ENCODE measurements around the gene TCF4. TPM values are rescaled to one million over a fixed set of nuclear protein-coding genes. Genes with fewer than 3 reads are reported as not detected.

TCF4 gene
- polyA plus RNA-seq, 2 donors = 3.7 to 4.8 TPM

GRCh38 chr18:55501579-55501978 is 86.4 kb downstream of the TCF4 start:
- no peaks in the 10 kb centered on the region for H3K36me3 ChIP-seq (ENCODE audit: control insufficient read depth in 2 of 2, insufficient read depth in 2 of 2, low read length in 1 of 2)
- no peak overlapping the region for H3K4me3 ChIP-seq (ENCODE audit: low read depth in 1 of 2, low read length in 2 of 2)
- WGBS, 2 donors = 73 to 75% methylated on average over 3 of the region's 3 CpGs
- no peaks in the 10 kb centered on the region for H3K27me3 ChIP-seq (ENCODE audit: control insufficient read depth in 1 of 2, insufficient read depth in 2 of 2, low read length in 2 of 2)
- H3K4me1 ChIP-seq (ENCODE audit: control insufficient read depth in 2 of 2, insufficient read depth in 2 of 2, low read length in 1 of 2) = no peaks in the 10 kb centered on the region
- H3K9me3 ChIP-seq (ENCODE audit: control insufficient read depth in 2 of 2, insufficient read depth in 1 of 2, low read depth in 1 of 2, low read length in 1 of 2) = no peaks in the 10 kb centered on the region
- H3K27ac ChIP-seq (ENCODE audit: low read depth in 2 of 2, low read length in 1 of 2) = no peak overlapping the region

GRCh38 chr18:55500316-55501086 is 87.5 kb downstream of the TCF4 start:
- Histone ChIP-seq H3K36me3 (ENCODE audit: control insufficient read depth in 2 of 2, insufficient read depth in 2 of 2, low read length in 1 of 2) (no peaks in the 10 kb centered on the region), H3K27me3 (ENCODE audit: control insufficient read depth in 1 of 2, insufficient read depth in 2 of 2, low read length in 2 of 2) (no peaks in the 10 kb centered on the region), H3K27ac (ENCODE audit: low read depth in 2 of 2, low read length in 1 of 2) (no peak overlapping the region), H3K9me3 (ENCODE audit: control insufficient read depth in 2 of 2, insufficient read depth in 1 of 2, low read depth in 1 of 2, low read length in 1 of 2) (no peaks in the 10 kb centered on the region), H3K4me3 (ENCODE audit: low read depth in 1 of 2, low read length in 2 of 2) (no peak overlapping the region), H3K4me1 (ENCODE audit: control insufficient read depth in 2 of 2, insufficient read depth in 2 of 2, low read length in 1 of 2) (no peaks in the 10 kb centered on the region)
- 44 to 51% methylated on average over 4 of the region's 4 CpGs for WGBS, 2 donors

- no peaks in the 10 kb centered on the region for H3K9me3 ChIP-seq (ENCODE audit: control insufficient read depth in 2 of 2, insufficient read depth in 1 of 2, low read depth in 1 of 2, low read length in 1 of 2)
- H3K4me1 ChIP-seq (ENCODE audit: control insufficient read depth in 2 of 2, insufficient read depth in 2 of 2, low read length in 1 of 2) = no peaks in the 10 kb centered on the region
- H3K4me3 ChIP-seq (ENCODE audit: low read depth in 1 of 2, low read length in 2 of 2) = no peak overlapping the region
- no peak overlapping the region for H3K27ac ChIP-seq (ENCODE audit: low read depth in 2 of 2, low read length in 1 of 2)
- H3K36me3 ChIP-seq (ENCODE audit: control insufficient read depth in 2 of 2, insufficient read depth in 2 of 2, low read length in 1 of 2) = no peaks in the 10 kb centered on the region
- WGBS, 2 donors = 89 to 97% methylated on average over 3 of the region's 3 CpGs
- no peaks in the 10 kb centered on the region for H3K27me3 ChIP-seq (ENCODE audit: control insufficient read depth in 1 of 2, insufficient read depth in 2 of 2, low read length in 2 of 2)
These were observed 88.5 kb downstream of the TCF4 start for GRCh38 chr18:55499526-55499925.

- Histone ChIP-seq H3K4me3 (ENCODE audit: low read depth in 1 of 2, low read length in 2 of 2) (no peak overlapping the region), H3K36me3 (ENCODE audit: control insufficient read depth in 2 of 2, insufficient read depth in 2 of 2, low read length in 1 of 2) (no peaks in the 10 kb centered on the region), H3K9me3 (ENCODE audit: control insufficient read depth in 2 of 2, insufficient read depth in 1 of 2, low read depth in 1 of 2, low read length in 1 of 2) (no peaks in the 10 kb centered on the region), H3K27me3 (ENCODE audit: control insufficient read depth in 1 of 2, insufficient read depth in 2 of 2, low read length in 2 of 2) (no peaks in the 10 kb centered on the region), H3K4me1 (ENCODE audit: control insufficient read depth in 2 of 2, insufficient read depth in 2 of 2, low read length in 1 of 2) (no peaks in the 10 kb centered on the region), H3K27ac (ENCODE audit: low read depth in 2 of 2, low read length in 1 of 2) (no peak overlapping the region)
- 70 to 74% methylated on average over 5 of the region's 5 CpGs for WGBS, 2 donors
These were observed 90.1 kb downstream of the TCF4 start for GRCh38 chr18:55497825-55498403.

- Histone ChIP-seq H3K4me1 (ENCODE audit: control insufficient read depth in 2 of 2, insufficient read depth in 2 of 2, low read length in 1 of 2) (no peaks in the 10 kb centered on the region), H3K4me3 (ENCODE audit: low read depth in 1 of 2, low read length in 2 of 2) (no peak overlapping the region), H3K36me3 (ENCODE audit: control insufficient read depth in 2 of 2, insufficient read depth in 2 of 2, low read length in 1 of 2) (no peaks in the 10 kb centered on the region), H3K9me3 (ENCODE audit: control insufficient read depth in 2 of 2, insufficient read depth in 1 of 2, low read depth in 1 of 2, low read length in 1 of 2) (no peaks in the 10 kb centered on the region), H3K27ac (ENCODE audit: low read depth in 2 of 2, low read length in 1 of 2) (no peak overlapping the region), H3K27me3 (ENCODE audit: control insufficient read depth in 1 of 2, insufficient read depth in 2 of 2, low read length in 2 of 2) (no peaks in the 10 kb centered on the region)
- 75 to 78% methylated on average over 1 of the region's 1 CpG for WGBS, 2 donors
These were observed 93.1 kb downstream of the TCF4 start for GRCh38 chr18:55494899-55495298.

- Histone ChIP-seq H3K27ac (ENCODE audit: low read depth in 2 of 2, low read length in 1 of 2) (no peak overlapping the region), H3K4me1 (ENCODE audit: control insufficient read depth in 2 of 2, insufficient read depth in 2 of 2, low read length in 1 of 2) (no peaks in the 10 kb centered on the region), H3K36me3 (ENCODE audit: control insufficient read depth in 2 of 2, insufficient read depth in 2 of 2, low read length in 1 of 2) (no peaks in the 10 kb centered on the region), H3K27me3 (ENCODE audit: control insufficient read depth in 1 of 2, insufficient read depth in 2 of 2, low read length in 2 of 2) (no peaks in the 10 kb centered on the region), H3K9me3 (ENCODE audit: control insufficient read depth in 2 of 2, insufficient read depth in 1 of 2, low read depth in 1 of 2, low read length in 1 of 2) (no peaks in the 10 kb centered on the region), H3K4me3 (ENCODE audit: low read depth in 1 of 2, low read length in 2 of 2) (no peak overlapping the region)
- WGBS, 2 donors = 82 to 91% methylated on average over 1 of the region's 1 CpG
These were observed 93.6 kb downstream of the TCF4 start for GRCh38 chr18:55494441-55494840.

GRCh38 chr18:55491616-55492015 is 96.4 kb downstream of the TCF4 start:
- no peaks in the 10 kb centered on the region for H3K4me1 ChIP-seq (ENCODE audit: control insufficient read depth in 2 of 2, insufficient read depth in 2 of 2, low read length in 1 of 2)
- no peak overlapping the region for H3K4me3 ChIP-seq (ENCODE audit: low read depth in 1 of 2, low read length in 2 of 2)
- no peaks in the 10 kb centered on the region for H3K9me3 ChIP-seq (ENCODE audit: control insufficient read depth in 2 of 2, insufficient read depth in 1 of 2, low read depth in 1 of 2, low read length in 1 of 2)
- no peaks in the 10 kb centered on the region for H3K27me3 ChIP-seq (ENCODE audit: control insufficient read depth in 1 of 2, insufficient read depth in 2 of 2, low read length in 2 of 2)
- no peak overlapping the region for H3K27ac ChIP-seq (ENCODE audit: low read depth in 2 of 2, low read length in 1 of 2)
- H3K36me3 ChIP-seq (ENCODE audit: control insufficient read depth in 2 of 2, insufficient read depth in 2 of 2, low read length in 1 of 2) = no peaks in the 10 kb centered on the region
- 77% methylated on average over 4 of the region's 4 CpGs for WGBS, 2 donors

GRCh38 chr18:55489034-55489986 is 98.7 kb downstream of the TCF4 start:
- Histone ChIP-seq H3K4me3 (ENCODE audit: low read depth in 1 of 2, low read length in 2 of 2) (no peak overlapping the region), H3K4me1 (ENCODE audit: control insufficient read depth in 2 of 2, insufficient read depth in 2 of 2, low read length in 1 of 2) (no peaks in the 10 kb centered on the region), H3K27me3 (ENCODE audit: control insufficient read depth in 1 of 2, insufficient read depth in 2 of 2, low read length in 2 of 2) (no peaks in the 10 kb centered on the region), H3K9me3 (ENCODE audit: control insufficient read depth in 2 of 2, insufficient read depth in 1 of 2, low read depth in 1 of 2, low read length in 1 of 2) (no peaks in the 10 kb centered on the region), H3K36me3 (ENCODE audit: control insufficient read depth in 2 of 2, insufficient read depth in 2 of 2, low read length in 1 of 2) (no peaks in the 10 kb centered on the region), H3K27ac (ENCODE audit: low read depth in 2 of 2, low read length in 1 of 2) (no peak overlapping the region)
- WGBS, 2 donors = 50 to 65% methylated on average over 10 of the region's 10 CpGs

GRCh38 chr18:55488473-55488872 is 99.5 kb downstream of the TCF4 start:
- no peaks in the 10 kb centered on the region for H3K36me3 ChIP-seq (ENCODE audit: control insufficient read depth in 2 of 2, insufficient read depth in 2 of 2, low read length in 1 of 2)
- 27 to 33% methylated on average over 2 of the region's 2 CpGs for WGBS, 2 donors
- H3K9me3 ChIP-seq (ENCODE audit: control insufficient read depth in 2 of 2, insufficient read depth in 1 of 2, low read depth in 1 of 2, low read length in 1 of 2) = no peaks in the 10 kb centered on the region
- H3K4me3 ChIP-seq (ENCODE audit: low read depth in 1 of 2, low read length in 2 of 2) = no peak overlapping the region
- no peaks in the 10 kb centered on the region for H3K27me3 ChIP-seq (ENCODE audit: control insufficient read depth in 1 of 2, insufficient read depth in 2 of 2, low read length in 2 of 2)
- H3K27ac ChIP-seq (ENCODE audit: low read depth in 2 of 2, low read length in 1 of 2) = no peak overlapping the region
- H3K4me1 ChIP-seq (ENCODE audit: control insufficient read depth in 2 of 2, insufficient read depth in 2 of 2, low read length in 1 of 2) = no peaks in the 10 kb centered on the region

All from esophagus (tissue), 2 donors.